Loucy (cell line): Measurements from ENCODE around the gene PROX1.

Experiments used
- EZH2phosphoT487 ChIP-seq: fragments of 200-600 bp; IDR thresholded peaks from 2 replicates; pipeline ENCODE4 v1.6.1; 2018; ENCODE audit warnings: antibody characterized with exemption, mild to moderate bottlenecking, moderate library complexity, borderline replicate concordance
- TF ChIP-seq, protein P1 (sequence below): fragments of 200-600 bp; sonication (generic); conservative IDR thresholded peaks from 2 replicates; pipeline ENCODE4 v1.5.1; 2014; ENCODE audit warnings: mild to moderate bottlenecking, antibody characterized with exemption, low read length

DNA sequence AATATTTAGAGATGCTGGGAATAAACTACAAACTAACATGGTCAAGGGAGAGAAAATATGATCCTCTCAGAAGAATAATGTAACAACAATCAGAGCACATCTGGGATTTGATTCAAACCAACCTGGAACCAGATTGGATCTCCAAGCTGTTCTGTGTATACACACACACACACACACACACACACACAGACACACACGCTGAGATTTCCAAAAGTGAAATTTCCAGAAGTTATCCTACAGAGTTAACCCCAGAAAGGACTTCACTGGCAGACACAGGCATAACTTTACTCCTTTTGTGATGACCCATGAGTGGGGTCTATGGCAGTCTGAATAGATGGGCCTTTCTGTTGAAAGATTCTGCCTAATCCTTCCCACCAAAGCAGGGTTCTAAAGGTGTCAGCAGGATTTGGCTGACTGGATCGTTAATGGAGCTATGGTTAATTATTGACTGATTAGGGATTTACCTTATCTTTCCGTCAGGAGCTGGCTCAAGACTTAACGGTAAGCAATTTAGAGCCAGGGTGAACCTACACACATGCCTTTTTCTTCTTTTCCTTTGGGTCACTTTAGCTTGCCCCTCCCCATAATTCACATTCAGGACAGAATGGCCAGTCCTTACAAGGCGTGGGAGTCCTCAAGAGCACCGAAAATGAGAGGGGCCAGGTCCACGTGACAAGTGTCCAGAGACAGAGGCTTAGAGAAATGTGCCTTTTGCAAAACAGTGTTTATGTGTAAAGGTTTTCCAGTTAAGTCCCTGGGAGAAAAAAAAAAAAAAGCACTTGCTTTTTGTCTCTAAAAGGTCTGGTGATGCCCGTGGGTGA is 10.9 kb upstream of the PROX1 start:
- TF ChIP-seq, protein P1, sequence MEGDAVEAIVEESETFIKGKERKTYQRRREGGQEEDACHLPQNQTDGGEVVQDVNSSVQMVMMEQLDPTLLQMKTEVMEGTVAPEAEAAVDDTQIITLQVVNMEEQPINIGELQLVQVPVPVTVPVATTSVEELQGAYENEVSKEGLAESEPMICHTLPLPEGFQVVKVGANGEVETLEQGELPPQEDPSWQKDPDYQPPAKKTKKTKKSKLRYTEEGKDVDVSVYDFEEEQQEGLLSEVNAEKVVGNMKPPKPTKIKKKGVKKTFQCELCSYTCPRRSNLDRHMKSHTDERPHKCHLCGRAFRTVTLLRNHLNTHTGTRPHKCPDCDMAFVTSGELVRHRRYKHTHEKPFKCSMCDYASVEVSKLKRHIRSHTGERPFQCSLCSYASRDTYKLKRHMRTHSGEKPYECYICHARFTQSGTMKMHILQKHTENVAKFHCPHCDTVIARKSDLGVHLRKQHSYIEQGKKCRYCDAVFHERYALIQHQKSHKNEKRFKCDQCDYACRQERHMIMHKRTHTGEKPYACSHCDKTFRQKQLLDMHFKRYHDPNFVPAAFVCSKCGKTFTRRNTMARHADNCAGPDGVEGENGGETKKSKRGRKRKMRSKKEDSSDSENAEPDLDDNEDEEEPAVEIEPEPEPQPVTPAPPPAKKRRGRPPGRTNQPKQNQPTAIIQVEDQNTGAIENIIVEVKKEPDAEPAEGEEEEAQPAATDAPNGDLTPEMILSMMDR = no peak
- no peak for TF ChIP-seq EZH2phosphoT487
